GM19328 (cell line): ENCODE measurements around the gene AQP6.
"Not testable (repeated sequence)": the region's sequence is repeated elsewhere in the genome, so short reads cannot be mapped to it uniquely, and the experiment has no call there.

ENCODE experiments used
- ATAC-seq: cut with Tn5 transposase; IDR thresholded peaks from one replicate; pipeline ENCODE4 v1.9.1; 2021; ENCODE audit warnings: mild to moderate bottlenecking, moderate library complexity; ENCODE audit not compliant: unreplicated experiment

The AQP6 gene

GRCh38 chr12:49987625-49988303 lies 15.0 kb downstream of the AQP6 start:
- no peak for ATAC-seq

DNA sequence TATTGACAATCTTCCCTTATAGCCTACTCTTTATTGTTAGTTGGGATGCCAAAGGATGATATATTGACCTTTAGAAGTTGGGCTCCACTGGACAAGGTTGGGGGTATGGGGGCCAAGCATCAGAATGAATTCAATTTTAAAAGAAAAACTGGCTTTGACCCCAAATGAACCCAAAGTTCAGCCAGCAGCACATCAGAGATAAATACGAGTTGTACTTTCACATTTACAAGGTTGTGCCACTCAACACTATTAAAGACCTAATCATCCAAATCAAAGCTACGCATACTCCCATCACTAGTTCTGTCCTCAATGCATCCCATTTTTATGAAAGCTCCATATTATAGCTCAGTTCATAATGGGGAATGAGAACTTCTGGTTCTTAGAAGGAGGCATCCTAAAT lies 16.7 kb downstream of the AQP6 start:
- not testable (repeated sequence) for ATAC-seq

- ATAC-seq: no peak
These were observed 17.5 kb downstream of the AQP6 start for GRCh38 chr12:49990273-49990672.

DNA sequence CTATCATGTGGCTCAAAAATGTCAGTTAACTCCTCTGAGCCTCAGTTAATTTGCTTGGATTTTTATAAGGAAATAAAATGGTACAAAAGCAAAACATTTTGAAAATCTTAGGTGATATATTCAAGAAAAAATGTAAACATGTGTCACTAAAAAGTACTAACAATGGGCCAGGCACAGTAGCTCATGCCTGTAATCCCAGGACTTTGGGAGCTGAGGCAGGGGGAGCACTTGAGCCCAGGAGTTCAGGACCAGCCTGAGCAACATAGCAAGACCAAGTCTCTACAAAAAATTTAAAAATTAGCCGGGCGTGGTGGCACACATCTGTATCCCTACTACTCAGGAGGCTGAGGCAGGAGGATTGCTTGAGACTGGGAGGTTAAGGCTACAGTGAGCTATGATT lies 25.7 kb downstream of the AQP6 start:
- no peak for ATAC-seq

DNA sequence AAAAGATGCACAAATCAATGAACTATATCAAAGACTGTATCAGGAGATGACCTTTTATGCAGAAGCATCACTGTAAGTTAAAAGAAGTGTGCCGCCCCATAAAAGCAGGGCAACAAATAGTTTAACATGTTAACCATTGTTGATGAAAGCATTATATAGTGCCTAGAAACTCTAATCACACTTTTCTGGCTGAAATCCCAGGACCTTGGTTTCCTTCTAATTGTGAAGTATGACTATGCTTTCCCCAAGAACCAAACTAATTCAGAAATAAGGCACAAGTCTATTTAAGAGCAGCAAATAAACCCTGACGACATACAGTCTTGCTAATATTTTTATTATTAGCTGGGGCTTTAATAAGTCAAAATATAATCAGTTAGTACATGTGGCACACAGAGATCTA lies 30.8 kb downstream of the AQP6 start:
- no peak for ATAC-seq

DNA sequence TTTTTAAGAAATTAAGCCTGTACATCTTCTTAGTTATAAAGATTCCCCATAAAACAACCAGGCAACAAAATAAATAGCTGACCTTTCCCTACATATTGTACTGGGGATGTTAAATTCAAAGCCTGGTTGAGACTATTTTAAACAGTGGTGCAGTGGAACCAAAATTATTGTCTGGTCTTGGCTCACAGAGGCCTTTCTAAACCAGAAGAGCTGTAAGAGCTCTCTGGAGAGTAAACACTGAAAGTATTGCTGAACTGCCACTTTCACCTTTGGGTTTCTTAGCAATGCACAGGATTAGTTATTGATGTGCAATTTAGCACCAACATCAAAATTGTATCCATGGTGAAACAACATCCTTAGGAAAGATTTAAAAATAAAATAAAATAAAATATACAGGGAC lies 31.9 kb downstream of the AQP6 start:
- no peak for ATAC-seq

DNA sequence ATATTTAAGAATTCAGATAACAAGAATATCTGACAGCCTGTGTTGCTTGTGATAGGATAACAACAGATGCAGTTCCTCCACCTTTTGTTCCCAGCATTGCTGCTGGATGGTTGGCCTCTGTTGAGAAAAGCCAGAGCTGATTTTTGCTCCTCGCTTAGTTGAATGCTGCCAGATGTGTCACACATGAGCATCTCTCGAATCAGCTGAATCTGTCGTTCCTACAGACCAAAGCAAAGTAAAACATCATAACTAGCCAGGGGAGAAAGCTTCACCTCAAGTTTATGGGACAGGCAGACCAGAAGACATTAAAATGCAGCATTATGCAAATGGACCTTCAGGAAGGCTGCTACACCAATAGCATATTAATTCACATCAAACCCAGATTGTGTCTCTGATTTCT lies 32.4 kb downstream of the AQP6 start:
- ATAC-seq: no peak

GRCh38 chr12:50006280-50006679 lies 33.5 kb downstream of the AQP6 start:
- ATAC-seq: no peak

- no peak for ATAC-seq
These were observed 34.2 kb downstream of the AQP6 start for GRCh38 chr12:50006754-50007442.

DNA sequence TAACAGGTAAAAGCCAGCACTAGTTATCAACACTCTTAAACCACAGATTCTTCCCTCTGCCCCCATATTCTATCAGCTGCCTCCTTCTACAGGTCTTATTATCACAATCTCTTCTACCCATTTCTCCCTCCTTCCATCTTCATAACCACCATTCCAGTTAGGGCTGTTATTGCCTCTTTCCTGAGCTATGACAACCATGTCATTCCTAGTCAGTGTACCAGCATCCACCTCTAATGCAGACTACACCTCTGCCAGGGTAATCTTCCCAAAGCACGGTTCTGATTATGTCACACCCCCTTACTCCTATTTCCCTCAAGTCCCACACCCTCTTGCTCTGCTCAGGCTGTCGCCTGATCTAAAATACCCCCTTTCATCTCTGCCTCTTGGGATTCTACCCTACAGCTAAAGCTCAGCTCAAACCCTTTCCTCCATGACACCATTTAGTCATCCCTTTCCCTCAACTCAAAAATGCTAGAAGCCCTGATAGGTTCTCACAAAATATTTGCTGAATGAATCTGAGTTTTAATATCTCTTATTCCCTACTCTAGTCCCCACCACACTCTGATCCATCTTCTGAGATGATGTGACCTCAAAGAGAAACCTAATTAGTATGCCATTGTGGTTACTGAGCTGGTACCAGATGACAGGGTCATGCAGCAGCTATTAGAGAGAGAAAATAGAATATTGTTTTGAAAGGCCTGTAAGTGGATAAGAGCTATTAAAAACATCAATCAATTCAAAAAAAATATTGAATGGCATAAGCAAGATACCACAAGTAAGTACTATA lies 40.8 kb downstream of the AQP6 start:
- no peak for ATAC-seq

DNA sequence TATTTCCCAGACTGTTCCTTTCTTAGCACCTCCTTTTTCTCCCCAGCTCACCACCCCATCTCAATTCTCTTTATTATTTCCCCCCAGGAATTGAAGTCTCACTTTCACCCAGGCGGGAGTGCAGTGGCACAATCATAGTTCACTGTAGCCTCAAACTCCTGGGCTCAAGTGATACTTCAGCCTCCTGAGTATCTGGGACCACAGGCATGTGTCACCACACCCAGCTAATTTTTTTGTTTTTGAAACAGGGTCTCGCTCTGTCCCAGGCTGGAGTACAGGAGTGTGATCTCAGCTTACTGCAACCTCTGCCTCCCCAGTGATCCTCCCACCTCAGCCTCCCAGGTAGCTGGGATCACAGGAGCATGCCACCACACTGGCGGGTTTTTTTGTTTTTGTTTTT lies 41.6 kb downstream of the AQP6 start:
- no peak for ATAC-seq

GRCh38 chr12:50016501-50017475 lies 44.0 kb downstream of the AQP6 start:
- no peak for ATAC-seq

- ATAC-seq: no peak
These were observed 44.9 kb downstream of the AQP6 start for GRCh38 chr12:50017641-50018040.

DNA sequence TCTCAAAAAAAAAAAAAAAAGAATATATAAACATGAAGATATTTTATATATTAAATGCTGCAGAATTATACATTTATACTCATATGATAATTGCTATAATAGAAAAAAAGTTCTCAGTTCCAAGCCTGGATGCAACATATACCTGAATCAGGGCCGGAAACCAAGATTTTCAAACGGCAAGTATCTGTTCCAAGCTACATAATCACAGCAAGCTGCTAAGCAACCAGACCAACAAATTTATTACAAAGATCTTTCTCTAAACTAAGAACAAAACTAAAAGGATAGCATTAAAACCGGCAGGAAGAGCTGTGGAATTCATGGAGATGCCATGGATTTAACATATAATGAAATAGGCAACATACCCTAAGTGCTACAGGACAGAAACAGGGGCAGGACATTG lies 45.4 kb downstream of the AQP6 start:
- no peak for ATAC-seq

DNA sequence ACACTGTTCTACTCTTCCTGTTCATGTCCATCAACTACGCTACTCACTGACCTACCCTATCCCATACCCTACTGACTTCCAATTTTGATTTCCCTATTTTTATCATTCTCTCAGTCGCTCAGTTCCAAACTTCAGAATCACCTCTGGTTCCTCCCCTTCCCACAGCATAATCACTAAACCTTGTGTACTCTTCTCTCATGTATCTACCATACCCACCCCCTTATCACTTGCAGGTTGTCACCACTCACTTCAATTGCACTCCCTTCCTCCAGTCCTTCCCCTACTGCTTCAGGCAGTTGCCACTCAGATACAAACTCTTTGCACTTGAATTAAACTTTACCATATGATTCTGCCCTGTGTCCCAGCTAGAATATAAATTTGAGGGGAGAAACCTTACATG lies 46.2 kb downstream of the AQP6 start:
- no peak for ATAC-seq

- ATAC-seq: no peak
These were observed 46.8 kb downstream of the AQP6 start for GRCh38 chr12:50019524-50019923.

DNA sequence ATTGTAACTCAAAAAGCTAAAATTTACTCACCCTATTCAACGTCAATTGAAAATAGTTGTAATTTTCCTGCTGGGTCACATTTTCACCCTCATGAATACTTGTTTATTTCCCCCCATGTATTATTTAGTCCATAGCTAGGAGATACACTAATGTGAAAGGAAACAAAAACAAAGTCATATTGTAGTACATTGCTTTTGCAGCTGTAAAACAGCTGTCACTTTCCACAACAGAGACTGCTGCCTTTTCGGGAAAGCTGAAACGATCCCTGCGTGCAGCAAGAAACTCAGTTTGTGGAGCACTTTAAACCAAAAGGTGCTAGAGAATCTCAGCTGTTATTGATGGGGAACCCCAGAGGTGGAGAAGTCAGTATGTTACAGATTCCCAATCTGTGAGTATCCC lies 48.3 kb downstream of the AQP6 start:
- no peak for ATAC-seq

DNA sequence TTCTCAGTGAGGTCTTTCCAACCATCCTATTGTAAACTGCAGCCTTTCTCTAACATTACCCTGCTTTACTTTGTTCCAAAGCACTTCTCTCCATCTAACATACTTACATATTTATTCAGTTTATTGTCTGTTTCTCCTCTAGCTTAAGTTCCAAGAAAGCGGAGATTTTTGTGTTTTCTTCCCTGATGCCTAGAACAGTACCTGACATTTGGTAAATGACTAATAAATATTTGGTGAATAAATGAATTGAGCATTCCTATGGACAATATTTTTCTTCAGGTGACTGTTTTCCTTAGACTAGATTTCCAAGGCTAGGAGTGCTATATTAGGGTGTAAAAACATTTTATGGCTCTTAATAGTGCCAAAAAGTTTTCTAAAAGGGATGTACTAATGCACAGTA lies 50.2 kb downstream of the AQP6 start:
- no peak for ATAC-seq

- ATAC-seq: no peak
These were observed 51.5 kb downstream of the AQP6 start for GRCh38 chr12:50024227-50024626.

DNA sequence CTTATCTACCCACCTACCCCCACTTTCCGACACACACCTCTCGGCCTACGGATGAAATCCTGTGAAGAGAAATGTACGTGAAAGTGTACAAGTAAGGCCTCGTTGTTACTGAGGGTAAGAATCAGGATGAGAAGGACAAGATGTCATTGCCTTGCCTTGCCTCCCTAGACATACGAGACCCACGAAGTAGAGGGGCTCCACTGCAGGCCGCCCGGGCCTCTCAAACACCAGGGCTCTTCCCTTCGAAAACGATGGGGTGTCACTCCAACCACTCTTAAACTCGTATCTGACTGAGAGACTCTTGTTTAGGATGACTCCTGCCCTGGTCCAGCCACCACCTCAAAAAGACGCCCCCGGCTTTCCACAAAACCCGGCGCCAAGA lies 52.0 kb downstream of the AQP6 start:
- no peak for ATAC-seq
